Keratinocyte (primary cell): ENCODE measurements around the gene RPS27.

Source experiments
- EZH2 ChIP-seq: IDR thresholded peaks from one replicate; pipeline ENCODE4 v1.6.1; 2012; ENCODE audit warnings: inconsistent platforms, mild to moderate bottlenecking, low read length, moderate library complexity
- TF ChIP-seq, protein P1 (sequence below), 3 experiments: IDR thresholded peaks in 1 of 3; conservative IDR thresholded peaks in 1 of 3; optimal IDR thresholded peaks in 1 of 3; 2 replicates in 2 of 3; 3 replicates in 1 of 3; pipeline versions ENCODE3 to v1.5.1; 2011; ENCODE audit warnings: low read length in 3 of 3, mild to moderate bottlenecking in 3 of 3, moderate library complexity in 2 of 3, control low read depth in 1 of 3, inconsistent platforms in 1 of 3; ENCODE audit not compliant: insufficient read depth in 2 of 3; ENCODE audit errors: extremely low read depth in 1 of 3

DNA sequence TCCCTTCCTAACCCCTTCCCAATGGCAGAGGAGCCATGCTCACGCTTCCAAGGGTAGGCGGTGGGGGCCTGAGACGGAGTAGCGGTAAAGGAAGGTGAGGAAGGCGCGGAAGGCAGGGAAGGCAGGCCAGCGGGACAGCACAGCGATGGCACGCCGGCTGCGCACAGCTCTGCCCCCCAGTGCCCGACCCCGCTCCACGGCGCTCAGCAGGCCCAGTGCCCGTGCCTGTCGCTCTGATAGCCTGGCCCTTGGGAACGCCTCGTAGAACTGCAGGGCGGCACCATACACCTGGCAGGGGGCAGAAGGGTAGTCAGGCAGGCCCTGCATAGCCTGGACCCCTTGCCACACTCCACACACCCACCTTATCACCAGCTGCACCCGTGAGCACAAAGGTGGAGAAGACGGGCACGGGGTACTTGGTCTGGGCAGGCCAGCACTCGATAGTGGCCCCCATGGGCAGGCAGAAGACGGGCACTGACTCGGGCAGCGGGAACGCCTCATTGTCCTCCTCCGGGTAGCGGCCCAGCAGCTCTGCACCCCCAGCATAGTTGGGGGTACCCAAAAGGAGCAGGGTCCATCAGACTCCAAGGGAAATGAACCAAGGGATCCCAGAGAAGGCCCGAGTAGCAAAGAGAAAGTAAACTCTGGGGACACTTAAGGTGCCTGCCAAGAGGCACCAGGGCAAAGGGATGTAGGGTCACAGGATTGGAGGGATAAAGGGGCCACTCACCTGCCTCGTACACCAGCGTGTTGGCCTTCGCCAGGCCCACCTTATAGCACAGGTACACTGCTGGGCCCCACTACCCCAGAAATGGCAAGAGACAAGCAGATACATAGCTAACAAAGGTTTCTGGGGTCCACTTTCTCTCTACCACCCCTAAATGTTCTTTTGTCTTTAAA lies 48.5 kb upstream of the RPS27 start:
- TF ChIP-seq, protein P1, sequence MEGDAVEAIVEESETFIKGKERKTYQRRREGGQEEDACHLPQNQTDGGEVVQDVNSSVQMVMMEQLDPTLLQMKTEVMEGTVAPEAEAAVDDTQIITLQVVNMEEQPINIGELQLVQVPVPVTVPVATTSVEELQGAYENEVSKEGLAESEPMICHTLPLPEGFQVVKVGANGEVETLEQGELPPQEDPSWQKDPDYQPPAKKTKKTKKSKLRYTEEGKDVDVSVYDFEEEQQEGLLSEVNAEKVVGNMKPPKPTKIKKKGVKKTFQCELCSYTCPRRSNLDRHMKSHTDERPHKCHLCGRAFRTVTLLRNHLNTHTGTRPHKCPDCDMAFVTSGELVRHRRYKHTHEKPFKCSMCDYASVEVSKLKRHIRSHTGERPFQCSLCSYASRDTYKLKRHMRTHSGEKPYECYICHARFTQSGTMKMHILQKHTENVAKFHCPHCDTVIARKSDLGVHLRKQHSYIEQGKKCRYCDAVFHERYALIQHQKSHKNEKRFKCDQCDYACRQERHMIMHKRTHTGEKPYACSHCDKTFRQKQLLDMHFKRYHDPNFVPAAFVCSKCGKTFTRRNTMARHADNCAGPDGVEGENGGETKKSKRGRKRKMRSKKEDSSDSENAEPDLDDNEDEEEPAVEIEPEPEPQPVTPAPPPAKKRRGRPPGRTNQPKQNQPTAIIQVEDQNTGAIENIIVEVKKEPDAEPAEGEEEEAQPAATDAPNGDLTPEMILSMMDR (optimal IDR thresholded peaks at IDR 0.05 in 1 of 3, IDR thresholded peaks at IDR 0.05 in 1 of 3, conservative IDR thresholded peaks at IDR 0.05 in 1 of 3; ENCODE audit: extremely low read depth in 1 of 3, insufficient read depth in 2 of 3, low read length in 3 of 3): no peak
- TF ChIP-seq EZH2: no peak
